Measurements from ENCODE around the gene AREG. TPM values are rescaled to one million over a fixed set of nuclear protein-coding genes. Genes with fewer than 3 reads are reported as not detected.

AREG gene
- total and polyA plus RNA-seq, 2 donors (not counting 1 experiment from before 2014, with no cell fraction given): 0.50 to 2.0 TPM

DNA sequence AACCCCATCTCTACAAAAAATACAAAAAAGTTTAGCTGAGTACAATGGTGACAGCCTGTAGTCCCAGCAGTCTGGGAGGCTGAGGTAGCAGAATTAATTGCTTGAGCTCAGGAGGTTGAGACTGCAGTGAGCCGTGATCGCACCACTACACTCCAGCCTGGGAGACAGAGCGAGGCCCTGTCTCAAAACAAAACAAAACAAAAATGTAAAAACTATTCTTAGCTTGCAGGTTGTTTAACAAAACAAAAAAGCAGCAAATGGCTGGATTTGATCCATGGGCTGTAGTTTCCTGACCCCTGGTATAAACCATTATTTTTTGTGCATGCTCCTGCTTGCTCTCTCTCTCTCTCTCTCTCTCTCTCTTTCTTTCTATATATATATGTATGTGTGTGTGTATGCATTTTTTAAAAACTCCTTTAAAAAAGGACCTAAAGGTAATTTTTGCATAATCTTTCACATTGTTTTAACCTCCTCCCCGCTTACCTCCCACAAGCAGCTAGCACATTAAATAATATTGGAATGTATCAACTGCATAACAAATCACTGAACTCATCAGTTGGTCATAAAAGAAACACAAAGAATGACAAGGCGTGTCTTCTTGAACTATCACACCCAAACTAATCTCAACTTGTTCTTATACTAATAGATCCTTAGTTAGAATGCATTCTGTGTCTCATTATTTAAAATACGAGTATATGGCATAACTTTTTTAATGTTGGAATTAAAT, 4.8 kb downstream of the AREG start:
- no peaks in the 10 kb centered on the region for H3K36me3 ChIP-seq (ENCODE audit: control insufficient read depth, insufficient read depth, low read length)
- no peaks in the 10 kb centered on the region for H3K9me3 ChIP-seq (ENCODE audit: control insufficient read depth, insufficient read depth, low read depth, low read length)
- peak overlapping the region in 1 of 4 experiments; percentile 86 for H3K4me3 ChIP-seq (replicated peaks in 1 of 4; ENCODE audit: control extremely low read depth in 1 of 4, insufficient read depth in 1 of 4, low read depth in 3 of 4, low read length in 4 of 4)
- H3K27ac ChIP-seq (ENCODE audit: insufficient read depth, low read length): no peak overlapping the region
- no peaks in the 10 kb centered on the region for H3K79me2 ChIP-seq (ENCODE audit: control insufficient read depth, insufficient read depth, low read length)
- peak; percentile 36 for DNase-seq (ENCODE audit: low read depth in 2 of 2)
- TF ChIP-seq CTCF (conservative IDR thresholded peaks at IDR 0.05 in 1 of 2, IDR thresholded peaks at IDR 0.05 in 1 of 2; ENCODE audit: low read depth in 1 of 2, low read length in 2 of 2): no peak
- TF ChIP-seq EZH2 (IDR thresholded peaks at IDR 0.05; ENCODE audit: low read length, missing control alignments): no peak
- H3K4me1 ChIP-seq (ENCODE audit: control insufficient read depth, extremely low read depth, insufficient read depth, low read length): peaks cover 2% of the 10 kb centered on the region
- peak overlapping the region; percentile 8 for H3K4me2 ChIP-seq (ENCODE audit: extremely low read depth, insufficient read depth, low read length)
- H3K9ac ChIP-seq (ENCODE audit: insufficient read depth, low read length): no peak overlapping the region
- H2AFZ ChIP-seq (ENCODE audit: low read length): no peak overlapping the region
- H3K27me3 ChIP-seq (ENCODE audit: control insufficient read depth, insufficient read depth, low read length): no peaks in the 10 kb centered on the region
- H4K20me1 ChIP-seq (ENCODE audit: control insufficient read depth, extremely low read depth, insufficient read depth, low read length): no peaks in the 10 kb centered on the region

GRCh38 chr4:74450298-74450683, 5.4 kb downstream of the AREG start:
- peaks cover 2% of the 10 kb centered on the region for H3K4me1 ChIP-seq (ENCODE audit: control insufficient read depth, extremely low read depth, insufficient read depth, low read length)
- H3K79me2 ChIP-seq (ENCODE audit: control insufficient read depth, insufficient read depth, low read length): no peaks in the 10 kb centered on the region
- DNase-seq (ENCODE audit: low read depth in 2 of 2): no peak
- H3K36me3 ChIP-seq (ENCODE audit: control insufficient read depth, insufficient read depth, low read length): no peaks in the 10 kb centered on the region
- no peaks in the 10 kb centered on the region for H3K9me3 ChIP-seq (ENCODE audit: control insufficient read depth, insufficient read depth, low read depth, low read length)
- no peaks in the 10 kb centered on the region for H3K27me3 ChIP-seq (ENCODE audit: control insufficient read depth, insufficient read depth, low read length)
- H4K20me1 ChIP-seq (ENCODE audit: control insufficient read depth, extremely low read depth, insufficient read depth, low read length): no peaks in the 10 kb centered on the region
- no peak overlapping the region for H3K9ac ChIP-seq (ENCODE audit: insufficient read depth, low read length)
- H3K4me3 ChIP-seq (replicated peaks in 1 of 4; ENCODE audit: control extremely low read depth in 1 of 4, insufficient read depth in 1 of 4, low read depth in 3 of 4, low read length in 4 of 4): peak overlapping the region in 1 of 4 experiments; percentile 86
- H2AFZ ChIP-seq (ENCODE audit: low read length): no peak overlapping the region
- no peak overlapping the region for H3K27ac ChIP-seq (ENCODE audit: insufficient read depth, low read length)
- TF ChIP-seq EZH2 (IDR thresholded peaks at IDR 0.05; ENCODE audit: low read length, missing control alignments) (no peak), CTCF (conservative IDR thresholded peaks at IDR 0.05 in 1 of 2, IDR thresholded peaks at IDR 0.05 in 1 of 2; ENCODE audit: low read depth in 1 of 2, low read length in 2 of 2) (no peak)
- H3K4me2 ChIP-seq (ENCODE audit: extremely low read depth, insufficient read depth, low read length): peak overlapping the region; percentile 8

DNA sequence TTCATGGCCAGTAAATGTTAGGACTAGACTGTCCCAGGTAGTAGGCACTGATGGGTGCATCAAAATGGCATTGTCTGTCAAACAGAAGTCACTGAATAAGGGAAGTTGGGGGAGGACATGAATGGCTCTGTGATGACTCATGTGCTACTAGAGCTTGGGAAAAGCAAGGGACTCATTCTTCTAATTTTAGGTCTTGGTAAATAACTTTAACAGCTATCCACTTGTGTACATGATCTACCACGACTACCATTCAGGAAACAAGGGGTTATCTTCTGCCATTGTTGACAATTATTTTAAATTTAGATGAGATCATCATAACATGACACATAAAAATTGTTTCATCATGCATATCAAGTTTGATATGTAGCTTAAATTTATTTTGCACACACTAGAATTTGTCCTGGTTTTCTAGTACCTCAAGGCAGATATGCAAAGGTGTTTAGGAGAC, 6.3 kb downstream of the AREG start:
- Histone ChIP-seq H3K36me3 (ENCODE audit: control insufficient read depth, insufficient read depth, low read length) (no peaks in the 10 kb centered on the region), H3K9me3 (ENCODE audit: control insufficient read depth, insufficient read depth, low read depth, low read length) (no peaks in the 10 kb centered on the region), H3K4me1 (ENCODE audit: control insufficient read depth, extremely low read depth, insufficient read depth, low read length) (no peaks in the 10 kb centered on the region), H3K4me2 (ENCODE audit: extremely low read depth, insufficient read depth, low read length) (no peak overlapping the region), H3K79me2 (ENCODE audit: control insufficient read depth, insufficient read depth, low read length) (no peaks in the 10 kb centered on the region), H2AFZ (ENCODE audit: low read length) (no peak overlapping the region), H3K4me3 (replicated peaks in 1 of 4; ENCODE audit: control extremely low read depth in 1 of 4, insufficient read depth in 1 of 4, low read depth in 3 of 4, low read length in 4 of 4) (peak overlapping the region in 1 of 4 experiments; percentile 13), H3K27me3 (ENCODE audit: control insufficient read depth, insufficient read depth, low read length) (no peaks in the 10 kb centered on the region), H3K27ac (ENCODE audit: insufficient read depth, low read length) (no peak overlapping the region), H4K20me1 (ENCODE audit: control insufficient read depth, extremely low read depth, insufficient read depth, low read length) (no peaks in the 10 kb centered on the region), H3K9ac (ENCODE audit: insufficient read depth, low read length) (no peak overlapping the region)
- TF ChIP-seq EZH2 (IDR thresholded peaks at IDR 0.05; ENCODE audit: low read length, missing control alignments) (no peak), CTCF (conservative IDR thresholded peaks at IDR 0.05 in 1 of 2, IDR thresholded peaks at IDR 0.05 in 1 of 2; ENCODE audit: low read depth in 1 of 2, low read length in 2 of 2) (no peak)
- peak; percentile 70 for DNase-seq (ENCODE audit: low read depth in 2 of 2)

All from fibroblast of lung (primary cell).